ENCODE measurements around the gene LRCH2. TPM values are rescaled to one million over a fixed set of nuclear protein-coding genes. Genes with fewer than 3 reads are reported as not detected.
A peak's percentile ranks its signal among the peaks of the same experiment; 100 is the strongest.

The LRCH2 gene
- total RNA-seq, 1 donor = 2.5 TPM

GRCh38 chrX:115065304-115065703 is 168.6 kb downstream of the LRCH2 start:
- no peak overlapping the region for H2AFZ ChIP-seq (ENCODE audit: low read length)
- H3K36me3 ChIP-seq (ENCODE audit: insufficient read depth, low read length) = no peaks in the 10 kb centered on the region
- peaks cover 5% of the 10 kb centered on the region for H3K4me1 ChIP-seq (ENCODE audit: insufficient read depth, low read length)
- H4K20me1 ChIP-seq (ENCODE audit: insufficient read depth, low read length) = no peaks in the 10 kb centered on the region
- H3K4me2 ChIP-seq (ENCODE audit: insufficient read depth, low read length) = no peak overlapping the region
- H3K27ac ChIP-seq (ENCODE audit: low read depth, low read length) = no peak overlapping the region
- no peak overlapping the region for H3K4me3 ChIP-seq (ENCODE audit: insufficient read depth, low read length)
- no peaks in the 10 kb centered on the region for H3K79me2 ChIP-seq (ENCODE audit: insufficient read depth, low read length)
- TF ChIP-seq CTCF (IDR thresholded peaks at IDR 0.05; ENCODE audit: extremely low read depth, low read depth, low read length) = no peak
- DNase-seq (ENCODE audit: insufficient read length, low spot score, missing footprints) = no peak
- H3K9me3 ChIP-seq (ENCODE audit: low read depth, low read length) = no peaks in the 10 kb centered on the region
- no peaks in the 10 kb centered on the region for H3K27me3 ChIP-seq (ENCODE audit: insufficient read depth, low read length)

Small RNAs within 50 kb of the gene (small RNA-seq; reads per million reads assigned to genes)
- not detected for gene RF00019
- 7.5 reads per million, percentile 90 among the genes with 10 or more reads in this experiment for gene SNORA35B

Other genes starting within 250 kb of the LRCH2 start
- 0.88 and 1.1 TPM in 2 replicates for gene IL13RA2, start 216.5 kb downstream of the LRCH2 start, total RNA-seq
- not detected in 2 replicates for gene RBMXL3, start 44.7 kb downstream of the LRCH2 start, total RNA-seq
- not detected in 2 replicates for gene LUZP4, start 55.6 kb upstream of the LRCH2 start, total RNA-seq